Breast epithelium (tissue), 4 donors: ENCODE data around the gene NPR2. TPM values are rescaled to one million over a fixed set of nuclear protein-coding genes. Genes with fewer than 3 reads are reported as not detected.

Source experiments
- DNase-seq, 2 donors: peaks; one replicate each; pipeline ENCODE4 v3.0.0-alpha.2; 2019; ENCODE audit warnings: low spot score in 2 of 2
- H3K27ac ChIP-seq, 2 donors: fragments of 200-600 bp; sonication (generic) in 1 of 2; one replicate each; pipeline ENCODE4 v1.5.1; 2016 to 2019; ENCODE audit warnings: mild to moderate bottlenecking in 1 of 2
- H3K27me3 ChIP-seq, 2 donors: fragments of 200-600 bp; sonication (generic) in 1 of 2; one replicate each; pipeline versions ENCODE4 v1.5.1 to v1.6.0; 2017 to 2019; ENCODE audit warnings: control low read depth in 1 of 2, mild to moderate bottlenecking in 1 of 2
- H3K36me3 ChIP-seq: fragments of 200-600 bp; one replicate; pipeline ENCODE4 v1.5.1; 2019
- H3K4me1 ChIP-seq, 2 donors: fragments of 200-600 bp; sonication (generic); one replicate each; pipeline ENCODE4 v1.5.1; 2016 to 2019; ENCODE audit warnings: control low read depth in 1 of 2
- H3K4me3 ChIP-seq, 3 donors: fragments of 200-600 bp; sonication (generic); 1 replicate in 2 of 3; 2 replicates in 1 of 3; pipeline ENCODE4 v1.5.1; 2016 to 2019; ENCODE audit warnings: mild to moderate bottlenecking in 3 of 3, moderate library complexity in 2 of 3
- H3K9me3 ChIP-seq, 2 donors: fragments of 200-600 bp; sonication (generic) in 1 of 2; one replicate each; pipeline ENCODE4 v1.5.1; 2016 to 2019; ENCODE audit warnings: control low read depth in 1 of 2
- CTCF ChIP-seq, 3 donors: fragments of 450-650 bp; IDR thresholded peaks; one replicate each; pipeline ENCODE4 v1.5.1; 2016 to 2017; ENCODE audit warnings: antibody characterized with exemption in 3 of 3, mild to moderate bottlenecking in 3 of 3, moderate library complexity in 3 of 3
- POLR2A ChIP-seq: fragments of 450-650 bp; IDR thresholded peaks from one replicate; pipeline ENCODE4 v1.6.1; 2016; ENCODE audit warnings: antibody characterized with exemption, mild to moderate bottlenecking, moderate library complexity
- POLR2AphosphoS5 ChIP-seq, 3 donors: sonication (generic); formaldehyde crosslinking; IDR thresholded peaks; one replicate each; pipeline ENCODE4 v1.6.1; 2017; ENCODE audit warnings: antibody characterized with exemption in 3 of 3
- intact Hi-C: fragments of 100-400 bp; cut with DNase I; formaldehyde crosslinking; loops from one replicate; pipeline ENCODE4 v1.15.1; 2023; ENCODE audit warnings: low total_unique reads
- total RNA-seq, 3 donors: library from RNA; depleted of rRNA; stranded (reverse); fragments of >200 nt; gene quantifications; one replicate each; pipeline ENCODE4 v1.1.0, GENCODE V29; 2016

NPR2 gene
- total RNA-seq, 3 donors from 2014 or later: 10.2 to 34.2 (median 14.7) TPM

- no peaks in the 10 kb centered on the region for H3K36me3 ChIP-seq
- DNase-seq: no peak
- no peaks in the 10 kb centered on the region for H3K27me3 ChIP-seq
- no peak overlapping the region for H3K27ac ChIP-seq
- H3K4me1 ChIP-seq: no peaks in the 10 kb centered on the region
- no peak overlapping the region for H3K4me3 ChIP-seq
- intact Hi-C loops: no loop called here
- TF ChIP-seq POLR2A (no peak), POLR2AphosphoS5 (IDR thresholded peaks at IDR 0.05) (no peak), CTCF (IDR thresholded peaks at IDR 0.05) (no peak)
- no peaks in the 10 kb centered on the region for H3K9me3 ChIP-seq
These were observed 10.1 kb downstream of the NPR2 start for GRCh38 chr9:35801328-35802128.

- intact Hi-C loops: no loop called here
- Histone ChIP-seq H3K4me3 (no peak overlapping the region), H3K27me3 (no peaks in the 10 kb centered on the region), H3K4me1 (no peaks in the 10 kb centered on the region), H3K36me3 (no peaks in the 10 kb centered on the region), H3K27ac (no peak overlapping the region), H3K9me3 (no peaks in the 10 kb centered on the region)
- no peak for TF ChIP-seq CTCF (IDR thresholded peaks at IDR 0.05)
- TF ChIP-seq POLR2A: no peak
- TF ChIP-seq POLR2AphosphoS5 (IDR thresholded peaks at IDR 0.05): no peak
- DNase-seq: no peak
These were observed 14.7 kb downstream of the NPR2 start for GRCh38 chr9:35806101-35806500.

- no peak for TF ChIP-seq CTCF (IDR thresholded peaks at IDR 0.05)
- TF ChIP-seq POLR2AphosphoS5 (IDR thresholded peaks at IDR 0.05): no peak
- TF ChIP-seq POLR2A: no peak
- Histone ChIP-seq H3K4me1 (no peaks in the 10 kb centered on the region), H3K9me3 (no peaks in the 10 kb centered on the region), H3K27me3 (no peaks in the 10 kb centered on the region), H3K27ac (no peak overlapping the region), H3K4me3 (no peak overlapping the region), H3K36me3 (no peaks in the 10 kb centered on the region)
- intact Hi-C loops: no loop called here
- no peak for DNase-seq
These were observed 17.0 kb downstream of the NPR2 start for GRCh38 chr9:35808433-35808832.

GRCh38 chr9:35810122-35810521 is 18.7 kb downstream of the NPR2 start:
- Histone ChIP-seq H3K4me1 (peaks cover 7% of the 10 kb centered on the region in 2 donors), H3K9me3 (no peaks in the 10 kb centered on the region), H3K4me3 (no peak overlapping the region), H3K27me3 (no peaks in the 10 kb centered on the region), H3K36me3 (no peaks in the 10 kb centered on the region), H3K27ac (no peak overlapping the region)
- DNase-seq: no peak
- intact Hi-C loops: no loop called here
- TF ChIP-seq POLR2AphosphoS5 (IDR thresholded peaks at IDR 0.05) (no peak), POLR2A (no peak), CTCF (IDR thresholded peaks at IDR 0.05) (no peak)

- Histone ChIP-seq H3K4me3 (peak overlapping the region; percentile 49 to 65 (median 53)), H3K36me3 (no peaks in the 10 kb centered on the region), H3K9me3 (no peaks in the 10 kb centered on the region), H3K4me1 (peaks cover 7% of the 10 kb centered on the region in 2 donors), H3K27ac (peak overlapping the region; percentile 75 to 83), H3K27me3 (no peaks in the 10 kb centered on the region)
- intact Hi-C loops: no loop called here
- peak in 1 of 2 donors; percentile 54 for DNase-seq
- no peak for TF ChIP-seq CTCF (IDR thresholded peaks at IDR 0.05)
- TF ChIP-seq POLR2A: no peak
- no peak for TF ChIP-seq POLR2AphosphoS5 (IDR thresholded peaks at IDR 0.05)
These were observed 20.1 kb downstream of the NPR2 start for GRCh38 chr9:35811381-35812024.
